GM23338 (cell line): Measurements from ENCODE around the gene JMJD7. TPM values are rescaled to one million over a fixed set of nuclear protein-coding genes. Genes with fewer than 3 reads are reported as not detected.

Source experiments
- ATAC-seq: fragments of 200-7000 bp; cut with Tn5 transposase; 3 replicates; pipeline ENCODE4 v1.9.1; 2020
- DNase-seq: peaks from one replicate; pipeline ENCODE4 v3.0.0-alpha.2; 2015; ENCODE audit warnings: low spot score
- H2AFZ ChIP-seq: fragments of 200-600 bp; sonication (generic); 2 replicates; pipeline ENCODE4 v1.8.0; 2016; ENCODE audit warnings: antibody characterized with exemption, mild to moderate bottlenecking, moderate library complexity
- H3F3A ChIP-seq: fragments of 200-600 bp; sonication (generic); replicated peaks from 2 replicates; pipeline ENCODE4 v1.8.0; 2017; ENCODE audit warnings: antibody characterized with exemption, mixed run types, low read depth
- H3K27ac ChIP-seq: fragments of 200-600 bp; sonication (generic); 2 replicates; pipeline ENCODE4 v1.6.1; 2016; ENCODE audit warnings: low read depth
- H3K27me3 ChIP-seq: fragments of 200-600 bp; sonication (generic); 2 replicates; pipeline ENCODE4 v1.8.0; 2016; ENCODE audit warnings: mild to moderate bottlenecking, mixed run types, moderate library complexity; ENCODE audit not compliant: insufficient read depth
- H3K36me3 ChIP-seq: fragments of 200-600 bp; sonication (generic); 2 replicates; pipeline ENCODE4 v1.8.0; 2016; ENCODE audit warnings: mild to moderate bottlenecking; ENCODE audit not compliant: insufficient read depth
- H3K4me1 ChIP-seq: fragments of 200-600 bp; sonication (generic); 2 replicates; pipeline ENCODE4 v1.8.0; 2016; ENCODE audit warnings: mild to moderate bottlenecking, moderate library complexity; ENCODE audit not compliant: insufficient read depth
- H3K4me2 ChIP-seq: fragments of 200-600 bp; sonication (generic); 2 replicates; pipeline ENCODE4 v1.7.1; 2017; ENCODE audit warnings: mixed run types
- H3K4me3 ChIP-seq: fragments of 200-600 bp; sonication (generic); 2 replicates; pipeline ENCODE4 v1.6.1; 2016; ENCODE audit warnings: mixed run types
- H3K79me2 ChIP-seq: fragments of 200-600 bp; sonication (generic); replicated peaks from 2 replicates; pipeline ENCODE4 v1.8.0; 2017; ENCODE audit warnings: mild to moderate bottlenecking; ENCODE audit not compliant: insufficient read depth
- H3K9me2 ChIP-seq: fragments of 200-600 bp; sonication (generic); 2 replicates; pipeline ENCODE4 v1.8.0; 2017; ENCODE audit not compliant: insufficient read depth
- H4K20me1 ChIP-seq: fragments of 200-600 bp; sonication (generic); replicated peaks from 2 replicates; pipeline ENCODE4 v1.8.0; 2017; ENCODE audit warnings: mild to moderate bottlenecking; ENCODE audit not compliant: insufficient read depth
- H3K27ac Mint-ChIP-seq: 2 replicates; pipeline ENCODE4 v1.8.0; 2020; ENCODE audit warnings: inconsistent platforms, mild to moderate bottlenecking, moderate library complexity, mixed read lengths
- H3K27me3 Mint-ChIP-seq: 3 replicates; pipeline ENCODE4 v1.8.0; 2022; ENCODE audit warnings: low read depth, mild to moderate bottlenecking, moderate library complexity, mixed read lengths, inconsistent platforms; ENCODE audit not compliant: insufficient read depth, poor library complexity
- H3K36me3 Mint-ChIP-seq: 3 replicates; pipeline ENCODE4 v1.8.0; 2021; ENCODE audit warnings: low read depth, mild to moderate bottlenecking, inconsistent platforms, moderate library complexity, mixed read lengths
- H3K4me1 Mint-ChIP-seq: 3 replicates; pipeline ENCODE4 v1.8.0; 2020; ENCODE audit warnings: mild to moderate bottlenecking, inconsistent platforms, mixed read lengths
- H3K4me3 Mint-ChIP-seq: 3 replicates; pipeline ENCODE4 v1.8.0; 2021; ENCODE audit warnings: moderate library complexity, mild to moderate bottlenecking, inconsistent platforms, mixed read lengths
- H3K9me3 Mint-ChIP-seq: 3 replicates; pipeline ENCODE4 v1.8.0; 2020; ENCODE audit warnings: moderate library complexity, mild to moderate bottlenecking, inconsistent platforms, mixed read lengths
- CREB1 ChIP-seq: fragments of 250-450 bp; sonication (Bioruptor Pico); IDR thresholded peaks from 2 replicates; pipeline ENCODE4 v1.5.0; 2020; ENCODE audit warnings: low read depth, mild to moderate bottlenecking, moderate library complexity
- EZH2 ChIP-seq: fragments of 200-600 bp; sonication (generic); IDR thresholded peaks from one replicate; pipeline ENCODE4 v1.8.0; 2017; ENCODE audit warnings: antibody characterized with exemption, mild to moderate bottlenecking, low read depth; ENCODE audit not compliant: unreplicated experiment
- EZH2phosphoT487 ChIP-seq: fragments of 200-600 bp; sonication (generic); IDR thresholded peaks from one replicate; pipeline ENCODE4 v1.8.1; 2018; ENCODE audit warnings: antibody characterized with exemption; ENCODE audit not compliant: unreplicated experiment
- JUNB ChIP-seq: IDR thresholded peaks from one replicate; pipeline ENCODE4 v1.6.1; 2016; ENCODE audit warnings: antibody characterized with exemption; ENCODE audit not compliant: unreplicated experiment
- NANOG ChIP-seq: IDR thresholded peaks from 2 replicates; pipeline ENCODE4 v1.6.1; 2016; ENCODE audit warnings: antibody characterized with exemption, borderline replicate concordance
- POLR2AphosphoS5 ChIP-seq: IDR thresholded peaks from 2 replicates; pipeline ENCODE4 v1.6.1; 2016; ENCODE audit warnings: antibody characterized with exemption, low read depth
- STAT1 ChIP-seq: IDR thresholded peaks from one replicate; pipeline ENCODE4 v1.6.1; 2016; ENCODE audit warnings: antibody characterized with exemption; ENCODE audit not compliant: unreplicated experiment
- polyA plus RNA-seq: library from polyadenylated mRNA; unstranded; fragments of >200 nt; fragmentation: Nextera tagmentation; extraction: Ambion mirVana; gene quantifications from 2 replicates; pipeline ENCODE4 v1.2.1, GENCODE V29; 2016
- total RNA-seq: library from RNA; depleted of rRNA; stranded (reverse); fragments of >200 nt; shearing (Covaris generic); gene quantifications from 2 replicates; pipeline ENCODE4 v1.2.3, GENCODE V29; 2014
- TF ChIP-seq, protein P1 (sequence below): IDR thresholded peaks from 2 replicates; pipeline ENCODE4 v1.6.1; 2016; ENCODE audit warnings: antibody characterized with exemption
- TF ChIP-seq, protein P2 (sequence below): fragments of 250-450 bp; sonication (Bioruptor Pico); IDR thresholded peaks from 2 replicates; pipeline ENCODE4 v1.5.0; 2020; ENCODE audit warnings: mild to moderate bottlenecking, moderate library complexity
- TF ChIP-seq, protein P3 (sequence below), 2 experiments: fragments of 200-600 bp in 1 of 2; sonication (generic) in 1 of 2; conservative IDR thresholded peaks; 2 replicates each; pipeline versions ENCODE4 v1.5.1 to v1.6.1; 2016 to 2017; ENCODE audit warnings: antibody characterized with exemption in 2 of 2, low read depth in 2 of 2, mild to moderate bottlenecking in 2 of 2, moderate library complexity in 1 of 2

Gene JMJD7
- total and polyA plus RNA-seq, 2 experiments from 2014 or later: 8.5 to 9.2 TPM

DNA sequence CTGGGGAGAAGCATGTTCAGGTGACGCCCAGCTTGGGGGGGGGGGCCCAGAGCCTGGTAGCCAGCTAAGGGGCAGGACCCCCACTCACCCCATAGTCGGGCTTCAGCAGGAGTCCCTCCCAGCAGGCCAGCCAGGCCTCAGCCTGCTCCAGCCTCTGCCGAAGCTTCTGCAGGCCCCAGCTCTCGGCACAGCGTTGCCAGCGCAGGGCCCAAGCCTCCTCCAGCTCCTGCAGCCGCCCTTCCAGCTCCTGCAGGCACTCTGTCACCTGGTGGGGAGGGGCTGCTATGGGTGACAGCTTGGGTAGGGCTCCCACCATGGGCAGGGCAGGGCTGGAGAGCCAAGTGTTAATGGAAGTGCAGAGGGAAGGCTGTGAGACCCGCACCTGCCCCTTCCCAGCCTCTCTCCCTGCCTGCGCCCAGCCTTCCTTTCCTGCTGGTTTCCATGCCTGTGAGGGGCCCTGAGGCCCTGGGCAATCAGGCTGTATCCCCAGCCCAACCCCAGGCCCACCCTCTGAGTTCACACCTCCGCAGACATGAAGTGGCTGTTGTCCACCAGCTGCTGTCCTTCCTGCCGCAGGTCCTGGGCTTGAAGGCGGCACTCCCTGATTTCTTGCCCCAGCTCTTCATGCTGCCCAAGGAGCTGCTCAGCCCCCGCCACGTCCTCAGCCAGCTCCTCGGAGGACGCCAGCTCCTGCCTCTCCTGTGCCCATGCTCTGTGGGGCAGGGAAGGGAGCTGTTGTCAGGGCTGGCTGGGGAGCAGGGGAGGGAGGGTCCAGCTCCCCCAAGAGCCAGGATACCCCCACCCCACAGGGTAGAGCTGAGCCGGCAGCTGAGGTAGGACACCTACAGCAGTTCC lies 25.1 kb downstream of the JMJD7 start:
- peaks cover 14% of the 10 kb centered on the region for H3K27me3 Mint-ChIP-seq

More for the DNA sequence above, 25.1 kb downstream of the JMJD7 start:
- no peaks in the 10 kb centered on the region for H4K20me1 ChIP-seq
- DNase-seq (no peak), ATAC-seq (peak; percentile 9)
- Mint-ChIP-seq H3K9me3 (no peaks in the 10 kb centered on the region; the same call in 2 of the 3 replicates), H3K4me3 (no peak overlapping the region), H3K27ac (no peak overlapping the region), H3K36me3 (no peaks in the 10 kb centered on the region; the same call in 2 of the 3 replicates), H3K4me1 (peaks cover 6% of the 10 kb centered on the region)
- H3K4me2 ChIP-seq: no peak overlapping the region
- H3K79me2 ChIP-seq: no peaks in the 10 kb centered on the region
- no peak overlapping the region for H3K4me3 ChIP-seq
- H3K36me3 ChIP-seq: no peaks in the 10 kb centered on the region
- no peaks in the 10 kb centered on the region for H3K9me2 ChIP-seq
- no peaks in the 10 kb centered on the region for H3F3A ChIP-seq
- no peak overlapping the region for H2AFZ ChIP-seq
- H3K4me1 ChIP-seq: no peaks in the 10 kb centered on the region
- H3K27ac ChIP-seq: no peak overlapping the region
- TF ChIP-seq CREB1 (no peak), EZH2phosphoT487 (no peak), JUNB (no peak), NANOG (no peak), EZH2 (no peak), STAT1 (no peak), POLR2AphosphoS5 (no peak)
- TF ChIP-seq, protein P1, sequence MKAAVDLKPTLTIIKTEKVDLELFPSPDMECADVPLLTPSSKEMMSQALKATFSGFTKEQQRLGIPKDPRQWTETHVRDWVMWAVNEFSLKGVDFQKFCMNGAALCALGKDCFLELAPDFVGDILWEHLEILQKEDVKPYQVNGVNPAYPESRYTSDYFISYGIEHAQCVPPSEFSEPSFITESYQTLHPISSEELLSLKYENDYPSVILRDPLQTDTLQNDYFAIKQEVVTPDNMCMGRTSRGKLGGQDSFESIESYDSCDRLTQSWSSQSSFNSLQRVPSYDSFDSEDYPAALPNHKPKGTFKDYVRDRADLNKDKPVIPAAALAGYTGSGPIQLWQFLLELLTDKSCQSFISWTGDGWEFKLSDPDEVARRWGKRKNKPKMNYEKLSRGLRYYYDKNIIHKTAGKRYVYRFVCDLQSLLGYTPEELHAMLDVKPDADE: no peak
- TF ChIP-seq, protein P2, sequence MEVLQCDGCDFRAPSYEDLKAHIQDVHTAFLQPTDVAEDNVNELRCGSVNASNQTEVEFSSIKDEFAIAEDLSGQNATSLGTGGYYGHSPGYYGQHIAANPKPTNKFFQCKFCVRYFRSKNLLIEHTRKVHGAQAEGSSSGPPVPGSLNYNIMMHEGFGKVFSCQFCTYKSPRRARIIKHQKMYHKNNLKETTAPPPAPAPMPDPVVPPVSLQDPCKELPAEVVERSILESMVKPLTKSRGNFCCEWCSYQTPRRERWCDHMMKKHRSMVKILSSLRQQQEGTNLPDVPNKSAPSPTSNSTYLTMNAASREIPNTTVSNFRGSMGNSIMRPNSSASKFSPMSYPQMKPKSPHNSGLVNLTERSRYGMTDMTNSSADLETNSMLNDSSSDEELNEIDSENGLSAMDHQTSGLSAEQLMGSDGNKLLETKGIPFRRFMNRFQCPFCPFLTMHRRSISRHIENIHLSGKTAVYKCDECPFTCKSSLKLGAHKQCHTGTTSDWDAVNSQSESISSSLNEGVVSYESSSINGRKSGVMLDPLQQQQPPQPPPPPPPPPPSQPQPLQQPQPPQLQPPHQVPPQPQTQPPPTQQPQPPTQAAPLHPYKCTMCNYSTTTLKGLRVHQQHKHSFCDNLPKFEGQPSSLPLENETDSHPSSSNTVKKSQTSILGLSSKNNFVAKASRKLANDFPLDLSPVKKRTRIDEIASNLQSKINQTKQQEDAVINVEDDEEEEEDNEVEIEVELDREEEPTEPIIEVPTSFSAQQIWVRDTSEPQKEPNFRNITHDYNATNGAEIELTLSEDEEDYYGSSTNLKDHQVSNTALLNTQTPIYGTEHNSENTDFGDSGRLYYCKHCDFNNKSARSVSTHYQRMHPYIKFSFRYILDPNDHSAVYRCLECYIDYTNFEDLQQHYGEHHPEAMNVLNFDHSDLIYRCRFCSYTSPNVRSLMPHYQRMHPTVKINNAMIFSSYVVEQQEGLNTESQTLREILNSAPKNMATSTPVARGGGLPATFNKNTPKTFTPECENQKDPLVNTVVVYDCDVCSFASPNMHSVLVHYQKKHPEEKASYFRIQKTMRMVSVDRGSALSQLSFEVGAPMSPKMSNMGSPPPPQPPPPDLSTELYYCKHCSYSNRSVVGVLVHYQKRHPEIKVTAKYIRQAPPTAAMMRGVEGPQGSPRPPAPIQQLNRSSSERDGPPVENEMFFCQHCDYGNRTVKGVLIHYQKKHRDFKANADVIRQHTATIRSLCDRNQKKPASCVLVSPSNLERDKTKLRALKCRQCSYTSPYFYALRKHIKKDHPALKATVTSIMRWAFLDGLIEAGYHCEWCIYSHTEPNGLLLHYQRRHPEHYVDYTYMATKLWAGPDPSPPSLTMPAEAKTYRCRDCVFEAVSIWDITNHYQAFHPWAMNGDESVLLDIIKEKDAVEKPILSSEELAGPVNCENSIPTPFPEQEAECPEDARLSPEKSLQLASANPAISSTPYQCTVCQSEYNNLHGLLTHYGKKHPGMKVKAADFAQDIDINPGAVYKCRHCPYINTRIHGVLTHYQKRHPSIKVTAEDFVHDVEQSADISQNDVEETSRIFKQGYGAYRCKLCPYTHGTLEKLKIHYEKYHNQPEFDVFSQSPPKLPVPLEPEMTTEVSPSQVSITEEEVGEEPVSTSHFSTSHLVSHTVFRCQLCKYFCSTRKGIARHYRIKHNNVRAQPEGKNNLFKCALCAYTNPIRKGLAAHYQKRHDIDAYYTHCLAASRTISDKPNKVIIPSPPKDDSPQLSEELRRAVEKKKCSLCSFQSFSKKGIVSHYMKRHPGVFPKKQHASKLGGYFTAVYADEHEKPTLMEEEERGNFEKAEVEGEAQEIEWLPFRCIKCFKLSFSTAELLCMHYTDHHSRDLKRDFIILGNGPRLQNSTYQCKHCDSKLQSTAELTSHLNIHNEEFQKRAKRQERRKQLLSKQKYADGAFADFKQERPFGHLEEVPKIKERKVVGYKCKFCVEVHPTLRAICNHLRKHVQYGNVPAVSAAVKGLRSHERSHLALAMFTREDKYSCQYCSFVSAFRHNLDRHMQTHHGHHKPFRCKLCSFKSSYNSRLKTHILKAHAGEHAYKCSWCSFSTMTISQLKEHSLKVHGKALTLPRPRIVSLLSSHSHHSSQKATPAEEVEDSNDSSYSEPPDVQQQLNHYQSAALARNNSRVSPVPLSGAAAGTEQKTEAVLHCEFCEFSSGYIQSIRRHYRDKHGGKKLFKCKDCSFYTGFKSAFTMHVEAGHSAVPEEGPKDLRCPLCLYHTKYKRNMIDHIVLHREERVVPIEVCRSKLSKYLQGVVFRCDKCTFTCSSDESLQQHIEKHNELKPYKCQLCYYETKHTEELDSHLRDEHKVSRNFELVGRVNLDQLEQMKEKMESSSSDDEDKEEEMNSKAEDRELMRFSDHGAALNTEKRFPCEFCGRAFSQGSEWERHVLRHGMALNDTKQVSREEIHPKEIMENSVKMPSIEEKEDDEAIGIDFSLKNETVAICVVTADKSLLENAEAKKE (CRISPR knock-in tag): no peak
- TF ChIP-seq, protein P3, sequence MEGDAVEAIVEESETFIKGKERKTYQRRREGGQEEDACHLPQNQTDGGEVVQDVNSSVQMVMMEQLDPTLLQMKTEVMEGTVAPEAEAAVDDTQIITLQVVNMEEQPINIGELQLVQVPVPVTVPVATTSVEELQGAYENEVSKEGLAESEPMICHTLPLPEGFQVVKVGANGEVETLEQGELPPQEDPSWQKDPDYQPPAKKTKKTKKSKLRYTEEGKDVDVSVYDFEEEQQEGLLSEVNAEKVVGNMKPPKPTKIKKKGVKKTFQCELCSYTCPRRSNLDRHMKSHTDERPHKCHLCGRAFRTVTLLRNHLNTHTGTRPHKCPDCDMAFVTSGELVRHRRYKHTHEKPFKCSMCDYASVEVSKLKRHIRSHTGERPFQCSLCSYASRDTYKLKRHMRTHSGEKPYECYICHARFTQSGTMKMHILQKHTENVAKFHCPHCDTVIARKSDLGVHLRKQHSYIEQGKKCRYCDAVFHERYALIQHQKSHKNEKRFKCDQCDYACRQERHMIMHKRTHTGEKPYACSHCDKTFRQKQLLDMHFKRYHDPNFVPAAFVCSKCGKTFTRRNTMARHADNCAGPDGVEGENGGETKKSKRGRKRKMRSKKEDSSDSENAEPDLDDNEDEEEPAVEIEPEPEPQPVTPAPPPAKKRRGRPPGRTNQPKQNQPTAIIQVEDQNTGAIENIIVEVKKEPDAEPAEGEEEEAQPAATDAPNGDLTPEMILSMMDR (conservative IDR thresholded peaks at IDR 0.05; ENCODE audit: low read depth in 2 of 2): no peak
- no peaks in the 10 kb centered on the region for H3K27me3 ChIP-seq
